Superior temporal gyrus (tissue), 1 donor: ENCODE measurements around the gene ASPHD2.
"Not testable (repeated sequence)": the region's sequence is repeated elsewhere in the genome, so short reads cannot be mapped to it uniquely, and the experiment has no call there.

ENCODE experiments used
- DNase-seq: peaks from one replicate; pipeline ENCODE4 v3.0.0-alpha.2; 2016; ENCODE audit errors: extremely low spot score

Gene ASPHD2

DNA sequence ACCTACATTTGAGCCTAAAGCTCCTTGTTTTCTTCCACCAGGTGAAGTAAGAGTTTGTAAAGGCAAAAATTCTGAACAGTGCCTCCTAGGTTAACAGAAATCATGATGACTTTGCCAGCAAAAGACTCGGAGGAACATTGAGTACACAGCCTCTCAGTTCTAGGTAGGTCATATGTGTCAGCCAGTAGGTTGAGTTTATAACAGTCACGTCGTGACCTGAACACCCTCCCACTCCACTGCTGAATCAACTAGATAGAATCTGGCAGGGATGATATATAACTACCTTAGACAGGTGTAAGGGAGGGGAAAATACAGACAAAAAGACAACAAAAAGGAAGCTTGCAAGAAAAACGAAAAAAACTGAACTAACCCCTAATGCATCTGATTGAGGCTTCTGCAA, 12.8 kb upstream of the ASPHD2 start:
- DNase-seq: no peak

DNA sequence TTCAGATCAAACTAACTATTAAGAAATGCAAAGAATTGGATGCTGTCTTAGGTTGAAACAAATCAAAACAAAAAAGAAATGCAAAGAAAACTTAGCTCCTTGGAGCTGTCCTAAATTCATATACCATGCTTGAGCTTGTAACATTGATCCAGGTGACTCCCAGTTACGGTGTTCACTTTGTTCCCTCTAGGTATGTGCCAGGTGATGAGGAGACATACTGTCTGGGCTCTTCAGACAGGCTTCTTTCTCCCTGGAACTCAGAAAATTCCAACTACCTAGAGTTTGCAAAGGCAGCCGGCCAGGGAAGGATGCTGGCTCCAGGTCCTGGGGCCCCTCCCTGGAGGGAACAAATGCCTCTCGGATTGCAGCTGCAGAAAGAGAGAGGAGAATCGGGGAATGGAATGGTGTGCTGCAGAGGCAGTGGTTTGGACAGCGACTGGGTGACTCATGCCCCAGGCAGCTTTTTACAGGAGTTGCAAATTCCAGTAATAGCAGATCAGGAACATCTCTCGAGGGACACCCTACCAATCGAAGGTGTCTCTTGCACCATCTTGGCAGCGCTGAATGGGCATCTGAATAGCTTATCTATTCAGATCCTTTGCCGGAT, 12.3 kb upstream of the ASPHD2 start:
- DNase-seq: no peak

DNA sequence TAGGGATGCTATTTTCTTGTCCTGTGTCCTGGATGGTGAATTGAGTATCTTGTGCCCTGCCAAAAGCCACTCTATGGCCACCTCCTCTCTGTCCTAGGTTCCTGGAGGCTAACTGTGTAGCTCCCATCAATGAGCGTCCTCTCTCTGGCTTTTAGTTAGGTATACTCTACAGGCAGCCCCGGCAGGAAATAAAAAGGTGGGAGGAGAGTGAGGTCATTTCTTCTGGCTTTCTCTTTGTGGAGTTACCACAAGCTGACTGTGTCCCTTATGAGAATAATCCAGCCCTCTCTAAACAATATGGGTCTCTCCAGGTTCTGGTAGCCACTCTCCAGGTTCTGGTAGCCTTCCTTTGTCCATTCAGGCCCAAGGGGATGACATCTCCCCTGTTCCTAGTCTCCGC, 11.7 kb upstream of the ASPHD2 start:
- DNase-seq: no peak

DNA sequence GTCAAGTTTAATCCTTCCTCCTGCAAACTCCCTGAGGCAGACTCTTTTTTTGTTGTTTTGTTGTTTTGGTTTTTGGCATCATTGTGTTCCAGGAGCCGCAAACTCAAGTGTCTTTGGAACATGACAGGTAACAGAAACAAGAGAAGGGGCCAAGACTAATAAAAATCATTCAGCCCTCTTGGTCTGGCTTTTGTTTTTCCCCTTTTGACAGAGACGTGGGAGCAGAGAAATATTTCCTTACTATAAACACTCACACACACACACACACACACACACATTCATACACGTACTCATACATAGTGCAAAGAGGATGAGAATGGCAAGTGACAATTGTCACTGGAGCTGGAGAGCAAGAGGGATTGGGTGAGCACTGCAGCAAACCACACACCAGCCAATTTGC, 10.4 kb upstream of the ASPHD2 start:
- DNase-seq: no peak

DNA sequence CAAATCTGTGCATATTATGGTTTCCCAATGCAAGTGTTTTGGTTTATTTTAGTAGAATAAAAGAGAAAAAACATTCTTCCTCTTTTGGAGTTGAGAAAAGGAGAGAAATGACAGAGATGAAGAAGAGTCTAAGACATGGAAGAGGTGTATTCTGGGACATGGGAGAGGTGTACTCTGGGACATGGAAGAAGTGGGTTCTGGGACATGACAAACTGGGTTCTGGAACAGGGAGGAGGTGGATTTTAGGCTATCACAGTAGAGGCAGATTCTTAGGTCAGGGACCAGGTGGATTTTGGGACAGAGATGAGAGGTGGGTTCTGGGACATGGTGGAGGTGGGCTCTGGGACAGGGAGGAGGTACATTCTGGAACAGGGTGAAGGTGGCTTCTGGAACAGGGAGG, 2.1 kb upstream of the ASPHD2 start:
- no peak for DNase-seq

DNA sequence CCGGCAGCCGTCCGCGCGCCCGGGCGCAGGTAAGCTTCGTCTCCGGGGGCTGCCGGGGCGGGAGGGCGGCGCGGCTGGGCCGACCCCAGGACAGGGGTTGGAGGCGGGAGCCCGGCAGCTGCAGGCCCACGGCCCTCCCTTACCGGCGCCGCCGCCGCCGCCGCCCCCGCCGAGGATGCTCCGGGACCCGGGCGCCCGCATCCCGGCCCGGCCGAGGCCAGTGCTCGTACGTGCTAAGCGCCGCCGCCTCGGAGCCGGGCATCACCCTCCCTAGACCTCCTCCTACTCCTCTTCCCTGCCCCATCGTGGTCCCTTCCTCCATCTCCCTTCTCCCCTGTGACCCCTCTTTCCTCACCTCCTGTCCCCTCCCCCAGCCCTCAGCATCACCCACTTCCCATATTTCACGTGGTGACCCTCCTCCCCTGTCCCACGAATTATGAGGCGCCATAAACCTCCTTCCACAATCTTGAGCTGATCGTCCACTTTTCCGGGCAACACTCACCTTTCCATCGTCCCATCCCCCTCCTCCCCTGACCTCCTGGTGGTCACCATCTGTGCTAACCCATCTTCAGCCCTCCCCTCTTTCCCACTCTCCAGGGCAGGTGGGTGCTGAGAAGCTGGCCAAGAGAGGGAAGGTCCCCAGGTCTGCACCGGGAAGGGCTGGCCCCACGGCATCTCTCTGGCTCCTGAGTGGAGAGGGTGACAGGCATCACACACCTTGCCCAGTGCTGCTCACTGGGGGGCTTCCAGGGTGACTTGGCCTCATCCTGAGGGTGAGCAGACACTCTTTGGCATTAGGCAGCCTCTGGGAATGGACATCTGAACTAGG, 612 bp downstream of the ASPHD2 start:
- no peak for DNase-seq

DNA sequence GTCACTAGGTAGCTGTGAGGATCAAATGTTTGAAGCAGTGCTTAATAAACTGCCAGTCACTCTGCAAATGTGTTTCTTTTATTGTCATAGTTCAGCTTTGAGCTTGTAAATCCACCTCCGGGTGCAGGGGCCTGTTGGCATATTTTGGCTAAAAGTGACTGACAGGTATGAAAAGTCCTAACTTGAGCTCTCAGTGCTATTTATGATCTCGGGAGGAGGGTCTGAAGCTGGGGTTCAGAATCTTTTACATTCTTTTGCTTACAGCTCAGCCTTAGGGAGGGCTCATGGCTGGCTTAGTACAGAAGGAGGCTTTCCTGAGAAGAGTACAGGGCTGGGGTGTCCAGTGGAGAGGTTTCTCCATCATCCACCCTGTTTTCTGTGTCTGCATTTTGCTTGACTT, 1.5 kb downstream of the ASPHD2 start:
- DNase-seq: no peak

DNA sequence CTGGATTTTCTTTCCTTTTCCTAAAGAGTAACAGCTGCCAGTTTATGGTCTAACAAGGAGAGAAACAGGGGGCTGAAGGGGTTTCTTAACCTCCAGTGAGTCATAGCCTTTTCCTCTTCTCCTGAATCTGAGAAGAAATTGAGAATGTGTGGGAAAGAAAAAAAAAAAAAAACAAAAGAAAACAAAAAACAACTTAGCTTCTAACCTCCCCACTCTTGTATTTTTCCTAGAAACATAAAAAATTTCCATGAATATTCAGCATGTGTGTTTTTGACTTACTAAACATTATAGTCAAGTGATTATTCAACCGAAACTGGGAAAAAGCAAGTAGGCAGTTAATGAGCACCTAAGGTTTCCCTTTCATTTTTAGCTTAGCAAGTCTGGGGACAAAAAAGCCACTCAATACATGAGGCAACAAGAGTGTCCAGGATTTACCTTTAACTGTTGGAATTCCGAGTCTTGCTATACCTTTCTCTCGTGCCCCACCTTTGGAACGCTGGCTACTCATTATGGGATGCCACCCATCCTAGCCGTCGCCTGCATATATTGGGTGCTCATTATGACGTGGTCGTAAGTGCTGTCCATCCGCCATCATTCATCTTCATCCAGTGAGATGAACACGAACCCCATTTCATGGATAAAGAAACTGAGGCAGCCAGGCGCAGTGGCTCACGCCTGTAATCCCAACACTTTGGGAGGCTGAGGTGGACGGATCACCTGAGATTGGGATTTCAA, 2.4 kb downstream of the ASPHD2 start:
- DNase-seq: no peak

DNA sequence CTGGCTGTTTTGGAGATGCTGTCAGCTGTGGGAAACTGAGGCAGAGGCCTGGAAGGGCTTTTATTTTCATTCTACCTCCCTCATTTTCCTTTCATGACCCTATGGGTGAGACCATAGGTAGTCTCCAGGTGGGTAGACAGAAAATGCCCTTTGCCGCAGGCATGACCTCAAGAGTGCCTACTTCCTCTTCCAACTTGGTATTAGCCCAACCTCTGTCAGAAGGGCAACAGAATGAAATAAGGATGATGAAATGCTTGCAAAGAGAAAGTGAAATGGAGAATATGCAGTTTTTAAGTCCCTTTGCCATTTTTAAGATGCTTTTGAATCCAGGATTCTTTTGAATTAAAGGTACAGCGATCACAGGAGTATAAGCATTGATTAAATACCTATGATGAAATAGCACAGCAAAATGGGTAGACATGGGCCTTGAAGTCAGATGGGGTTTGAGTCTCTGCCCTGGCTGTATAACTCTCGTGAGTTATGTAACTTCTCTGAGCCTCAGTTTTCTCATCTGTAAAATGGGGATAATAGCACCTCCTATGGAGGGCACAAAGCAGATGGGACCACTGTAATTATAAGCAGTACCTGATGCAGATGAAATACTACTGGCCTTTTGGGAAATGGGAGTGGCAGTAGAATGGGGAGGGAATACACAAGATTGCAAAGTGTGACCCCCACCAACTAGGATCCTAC, 3.7 kb downstream of the ASPHD2 start:
- DNase-seq: no peak

DNA sequence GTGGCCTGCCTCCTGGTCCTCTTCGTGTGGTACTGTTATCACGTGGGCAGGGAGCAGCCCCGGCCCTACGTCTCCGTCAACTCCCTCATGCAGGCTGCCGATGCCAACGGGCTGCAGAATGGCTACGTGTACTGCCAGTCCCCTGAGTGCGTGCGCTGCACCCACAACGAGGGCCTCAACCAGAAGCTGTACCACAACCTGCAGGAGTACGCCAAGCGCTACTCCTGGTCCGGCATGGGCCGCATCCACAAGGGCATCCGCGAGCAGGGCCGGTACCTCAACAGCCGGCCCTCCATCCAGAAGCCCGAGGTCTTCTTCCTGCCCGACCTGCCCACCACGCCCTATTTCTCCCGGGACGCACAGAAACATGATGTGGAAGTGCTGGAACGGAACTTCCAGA, 4.7 kb downstream of the ASPHD2 start:
- DNase-seq: no peak

DNA sequence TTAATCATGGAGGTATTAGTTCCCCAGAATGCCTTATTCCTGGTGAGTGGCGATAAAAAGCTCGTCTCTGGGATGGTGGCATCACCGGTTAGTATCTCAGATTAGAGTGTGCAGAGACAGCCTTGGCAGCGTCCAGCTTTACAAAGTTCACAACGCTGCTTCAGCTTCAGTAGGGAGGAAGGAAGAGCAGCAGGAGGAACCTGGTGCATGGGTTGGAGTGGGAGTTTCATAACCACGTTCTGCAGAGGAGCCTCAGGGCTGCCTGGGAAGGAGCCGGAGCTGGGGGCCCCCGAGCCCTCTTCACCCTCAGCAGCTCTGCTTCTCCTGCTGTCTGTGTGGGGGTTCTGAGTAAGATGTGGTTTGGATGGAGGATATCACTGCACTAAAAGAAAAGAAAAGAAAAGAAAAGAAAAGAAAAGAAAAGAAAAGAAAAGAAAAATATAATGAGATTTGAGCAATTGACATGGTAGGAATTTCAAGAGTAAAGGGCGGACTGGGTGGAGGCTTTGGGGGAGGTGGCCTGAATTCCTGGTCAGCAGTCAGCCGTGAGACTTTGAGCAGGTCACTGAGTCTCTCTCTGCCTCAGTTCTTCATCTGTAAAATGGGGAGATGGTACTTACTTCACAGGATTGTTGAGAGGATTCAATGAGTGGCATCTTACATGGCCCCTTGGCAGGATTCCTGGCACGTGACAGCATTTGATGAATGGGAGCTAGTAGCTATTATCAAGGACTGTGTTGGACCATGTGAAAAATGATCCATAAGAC, 6.5 kb downstream of the ASPHD2 start:
- no peak for DNase-seq

DNA sequence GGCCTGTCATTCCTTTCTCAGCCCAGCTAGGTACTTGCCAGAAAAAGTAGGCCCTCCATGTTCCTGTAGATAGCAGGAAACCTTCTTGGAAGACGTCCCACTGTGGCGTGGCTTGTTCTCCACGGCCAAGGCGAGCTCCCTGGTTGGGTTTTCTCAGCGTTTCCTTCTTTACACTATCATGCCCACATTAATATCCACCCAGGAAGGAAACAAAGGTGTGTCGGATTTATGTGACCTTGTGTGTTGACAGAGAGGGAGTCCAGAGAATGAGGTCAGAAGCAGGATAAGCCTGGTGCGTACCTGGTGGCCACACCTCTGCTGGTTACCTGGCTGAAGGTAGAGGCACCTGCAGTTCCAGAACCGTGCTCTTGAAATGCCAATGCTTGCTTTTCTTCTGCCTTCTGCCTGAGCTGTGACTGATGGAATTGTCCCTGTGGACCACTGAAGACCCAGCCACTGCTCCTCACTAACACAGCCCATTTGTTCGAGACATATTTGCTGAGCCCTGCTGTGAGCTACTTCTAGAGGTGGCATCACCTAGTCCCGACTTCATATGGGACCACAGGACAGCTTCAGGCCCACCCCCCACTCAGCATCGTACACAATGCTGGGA, 7.9 kb downstream of the ASPHD2 start:
- DNase-seq: no peak

DNA sequence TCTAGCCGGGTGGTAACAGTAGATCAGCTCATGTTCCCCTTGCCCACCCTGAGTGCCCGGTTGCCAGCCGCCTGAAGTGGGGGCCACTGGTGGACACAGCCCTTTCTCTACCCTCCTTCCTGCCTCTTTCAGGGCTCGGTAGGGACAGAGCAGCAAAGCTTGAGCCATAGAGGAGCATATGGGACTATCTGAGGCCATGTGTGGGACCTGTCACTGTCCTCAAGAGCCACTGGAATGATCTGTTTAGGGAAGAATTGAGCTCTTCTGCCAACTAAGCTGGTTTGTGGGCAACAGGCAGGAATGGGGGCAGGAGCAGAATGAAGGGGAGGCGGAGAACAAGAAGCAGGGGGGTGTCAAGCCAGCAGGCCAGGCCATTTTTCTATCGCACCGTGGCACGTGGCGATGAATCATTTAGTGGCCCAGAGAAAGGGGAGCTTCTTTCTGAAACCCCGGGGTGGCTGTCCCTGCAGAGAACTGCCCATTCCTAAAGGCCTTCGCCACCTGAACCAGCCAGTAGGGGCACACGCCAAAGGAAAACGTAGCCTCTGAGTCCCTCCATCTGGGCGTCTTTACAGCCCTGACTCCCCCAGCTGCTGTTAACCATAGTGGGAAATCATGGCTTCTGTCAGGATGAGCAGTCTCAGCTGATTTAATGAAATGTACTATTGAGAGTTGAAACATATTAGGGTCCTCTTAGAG, 8.8 kb downstream of the ASPHD2 start:
- no peak for DNase-seq

DNA sequence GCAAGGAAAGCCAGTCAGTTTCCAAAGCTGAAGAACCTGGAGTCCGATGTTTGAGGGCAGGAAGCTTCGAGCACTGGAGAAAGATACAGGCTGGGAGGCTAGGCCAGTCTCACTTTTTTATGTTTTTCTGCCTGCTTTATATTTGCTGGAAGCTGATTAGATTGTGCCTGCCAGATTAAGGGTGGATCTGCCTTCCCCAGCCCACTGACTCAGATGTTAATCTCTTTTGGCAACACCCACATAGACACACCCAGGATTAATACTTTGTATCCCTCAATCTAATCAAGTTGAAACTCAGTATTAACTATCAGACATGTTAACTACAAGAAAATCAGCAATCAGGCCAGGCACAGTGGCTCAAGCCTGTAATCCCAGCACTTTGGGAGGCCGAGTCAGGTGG, 9.7 kb downstream of the ASPHD2 start:
- not testable (repeated sequence) for DNase-seq

DNA sequence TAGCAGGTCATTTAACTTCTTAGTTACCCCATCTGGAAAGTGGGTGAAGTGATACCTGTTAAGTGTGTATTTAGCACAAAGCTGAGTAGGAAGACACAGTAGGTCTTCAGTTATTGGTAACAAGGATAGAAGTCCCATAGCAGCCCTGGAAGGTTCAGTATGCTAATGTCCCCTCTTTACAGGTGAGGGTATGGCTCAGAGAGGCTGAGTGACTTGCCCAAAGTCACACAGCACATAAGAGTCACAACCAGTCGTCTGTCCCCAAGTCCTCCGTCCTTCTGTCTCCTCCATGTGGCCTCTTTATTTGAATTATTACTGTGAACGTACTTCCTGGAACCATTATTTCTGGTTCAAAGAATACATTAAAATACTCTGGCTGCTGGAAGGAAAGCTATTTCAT, 10.5 kb downstream of the ASPHD2 start:
- no peak for DNase-seq

DNA sequence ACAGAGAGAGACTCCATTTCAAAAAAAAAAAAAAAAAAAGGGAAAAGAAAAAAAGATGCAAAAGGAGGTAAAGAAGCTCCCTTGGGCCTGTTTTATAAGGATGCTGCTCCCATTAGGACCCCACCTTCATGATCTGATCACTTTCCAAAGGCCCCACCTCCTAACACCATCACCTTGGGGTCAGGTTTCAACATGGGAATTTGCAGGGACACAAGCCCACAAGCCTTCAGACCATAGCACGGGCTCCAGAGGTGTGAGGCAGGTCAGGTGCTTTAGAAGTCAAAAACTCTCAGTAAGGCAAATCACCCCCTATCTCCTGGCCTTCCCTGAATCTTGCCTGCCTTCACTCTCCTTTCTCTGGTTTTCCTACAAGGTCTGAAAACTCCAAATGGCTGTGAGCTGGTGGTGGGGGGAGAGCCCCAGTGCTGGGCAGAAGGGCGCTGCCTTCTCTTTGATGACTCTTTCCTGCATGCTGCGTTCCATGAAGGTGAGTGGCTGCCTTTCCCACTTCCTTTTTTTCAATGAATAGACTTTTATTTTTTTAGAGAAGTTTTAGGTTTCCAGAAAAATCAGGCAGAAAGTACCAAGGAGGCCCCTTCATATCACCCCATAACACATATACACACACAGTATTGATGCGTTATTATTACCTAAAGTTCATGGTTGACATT, 13.2 kb downstream of the ASPHD2 start:
- no peak for DNase-seq

DNA sequence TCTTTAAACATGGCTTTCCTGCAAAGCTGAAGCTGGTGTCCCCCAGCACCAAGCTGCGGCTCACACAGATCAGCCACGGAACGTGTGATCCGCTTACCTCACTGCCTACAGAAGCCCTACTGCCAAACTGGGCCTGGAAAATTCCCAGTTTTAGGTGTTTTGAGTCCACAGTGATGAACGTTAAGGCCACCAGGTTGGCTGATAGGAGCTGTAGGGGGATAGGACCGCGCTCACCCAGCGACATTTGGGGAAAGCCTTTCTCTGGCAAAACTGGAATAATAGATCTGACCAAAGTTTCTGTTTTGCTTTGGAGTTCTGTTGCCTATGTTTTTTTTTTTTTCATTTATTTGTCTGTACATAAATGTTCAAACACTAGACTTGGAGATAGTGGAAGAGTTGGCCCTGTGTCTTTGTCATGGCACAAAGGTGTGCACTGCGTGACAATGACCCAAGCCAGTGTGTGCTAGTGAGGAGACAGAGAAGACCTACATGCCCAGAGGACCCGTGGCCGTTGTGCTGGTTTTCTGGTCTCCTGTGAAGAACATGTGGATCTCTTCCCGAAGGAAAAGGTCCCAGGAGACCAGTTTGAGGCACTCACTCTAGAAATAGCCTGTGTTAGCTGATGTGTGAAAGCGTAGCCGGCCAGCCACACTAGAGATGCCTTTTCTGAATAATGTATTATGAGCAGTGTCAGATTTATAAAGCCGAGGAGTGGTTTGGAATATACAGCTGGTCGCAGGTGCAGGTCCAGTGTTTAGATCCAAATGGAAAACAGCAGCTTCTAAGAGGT, 15.0 kb downstream of the ASPHD2 start:
- no peak for DNase-seq

DNA sequence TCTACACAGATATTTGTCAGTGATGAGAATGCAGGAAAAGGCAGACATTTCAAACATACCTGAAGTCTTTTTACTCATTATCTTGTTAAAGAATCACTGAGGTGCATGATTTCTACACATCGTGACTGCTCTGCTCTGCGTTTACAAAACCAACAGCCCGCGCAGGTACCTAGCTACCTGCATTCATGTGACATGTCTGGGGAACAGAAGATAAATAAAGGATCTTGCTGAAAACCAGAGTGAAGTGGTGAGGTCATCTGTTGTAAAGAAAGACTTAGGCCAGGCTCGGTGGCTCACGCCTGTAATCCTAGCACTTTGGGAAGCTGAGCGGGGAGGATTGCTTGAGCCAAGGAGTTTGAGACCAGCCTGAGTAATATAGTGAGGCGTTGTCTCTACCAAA, 15.7 kb downstream of the ASPHD2 start:
- no peak for DNase-seq
